GM23338 (cell line): ENCODE data around the gene MAN2C1. TPM values are rescaled to one million over a fixed set of nuclear protein-coding genes. Genes with fewer than 3 reads are reported as not detected.

Experiments
- ATAC-seq: fragments of 200-7000 bp; cut with Tn5 transposase; 3 replicates; pipeline ENCODE4 v1.9.1; 2020
- DNase-seq: peaks from one replicate; pipeline ENCODE4 v3.0.0-alpha.2; 2015; ENCODE audit warnings: low spot score
- H2AFZ ChIP-seq: fragments of 200-600 bp; sonication (generic); 2 replicates; pipeline ENCODE4 v1.8.0; 2016; ENCODE audit warnings: antibody characterized with exemption, mild to moderate bottlenecking, moderate library complexity
- H3F3A ChIP-seq: fragments of 200-600 bp; sonication (generic); replicated peaks from 2 replicates; pipeline ENCODE4 v1.8.0; 2017; ENCODE audit warnings: antibody characterized with exemption, mixed run types, low read depth
- H3K27ac ChIP-seq: fragments of 200-600 bp; sonication (generic); 2 replicates; pipeline ENCODE4 v1.6.1; 2016; ENCODE audit warnings: low read depth
- H3K27me3 ChIP-seq: fragments of 200-600 bp; sonication (generic); 2 replicates; pipeline ENCODE4 v1.8.0; 2016; ENCODE audit warnings: mild to moderate bottlenecking, mixed run types, moderate library complexity; ENCODE audit not compliant: insufficient read depth
- H3K36me3 ChIP-seq: fragments of 200-600 bp; sonication (generic); 2 replicates; pipeline ENCODE4 v1.8.0; 2016; ENCODE audit warnings: mild to moderate bottlenecking; ENCODE audit not compliant: insufficient read depth
- H3K4me1 ChIP-seq: fragments of 200-600 bp; sonication (generic); 2 replicates; pipeline ENCODE4 v1.8.0; 2016; ENCODE audit warnings: mild to moderate bottlenecking, moderate library complexity; ENCODE audit not compliant: insufficient read depth
- H3K4me2 ChIP-seq: fragments of 200-600 bp; sonication (generic); 2 replicates; pipeline ENCODE4 v1.7.1; 2017; ENCODE audit warnings: mixed run types
- H3K4me3 ChIP-seq: fragments of 200-600 bp; sonication (generic); 2 replicates; pipeline ENCODE4 v1.6.1; 2016; ENCODE audit warnings: mixed run types
- H3K79me2 ChIP-seq: fragments of 200-600 bp; sonication (generic); replicated peaks from 2 replicates; pipeline ENCODE4 v1.8.0; 2017; ENCODE audit warnings: mild to moderate bottlenecking; ENCODE audit not compliant: insufficient read depth
- H3K9me2 ChIP-seq: fragments of 200-600 bp; sonication (generic); 2 replicates; pipeline ENCODE4 v1.8.0; 2017; ENCODE audit not compliant: insufficient read depth
- H4K20me1 ChIP-seq: fragments of 200-600 bp; sonication (generic); replicated peaks from 2 replicates; pipeline ENCODE4 v1.8.0; 2017; ENCODE audit warnings: mild to moderate bottlenecking; ENCODE audit not compliant: insufficient read depth
- H3K27ac Mint-ChIP-seq: 2 replicates; pipeline ENCODE4 v1.8.0; 2020; ENCODE audit warnings: inconsistent platforms, mild to moderate bottlenecking, moderate library complexity, mixed read lengths
- H3K27me3 Mint-ChIP-seq: 3 replicates; pipeline ENCODE4 v1.8.0; 2022; ENCODE audit warnings: low read depth, mild to moderate bottlenecking, moderate library complexity, mixed read lengths, inconsistent platforms; ENCODE audit not compliant: insufficient read depth, poor library complexity
- H3K36me3 Mint-ChIP-seq: 3 replicates; pipeline ENCODE4 v1.8.0; 2021; ENCODE audit warnings: low read depth, mild to moderate bottlenecking, inconsistent platforms, moderate library complexity, mixed read lengths
- H3K4me1 Mint-ChIP-seq: 3 replicates; pipeline ENCODE4 v1.8.0; 2020; ENCODE audit warnings: mild to moderate bottlenecking, inconsistent platforms, mixed read lengths
- H3K4me3 Mint-ChIP-seq: 3 replicates; pipeline ENCODE4 v1.8.0; 2021; ENCODE audit warnings: moderate library complexity, mild to moderate bottlenecking, inconsistent platforms, mixed read lengths
- H3K9me3 Mint-ChIP-seq: 3 replicates; pipeline ENCODE4 v1.8.0; 2020; ENCODE audit warnings: moderate library complexity, mild to moderate bottlenecking, inconsistent platforms, mixed read lengths
- ETS1 ChIP-seq: IDR thresholded peaks from 2 replicates; pipeline ENCODE4 v1.6.1; 2016; ENCODE audit warnings: antibody characterized with exemption
- EZH2 ChIP-seq: fragments of 200-600 bp; sonication (generic); IDR thresholded peaks from one replicate; pipeline ENCODE4 v1.8.0; 2017; ENCODE audit warnings: antibody characterized with exemption, mild to moderate bottlenecking, low read depth; ENCODE audit not compliant: unreplicated experiment
- EZH2phosphoT487 ChIP-seq: fragments of 200-600 bp; sonication (generic); IDR thresholded peaks from one replicate; pipeline ENCODE4 v1.8.1; 2018; ENCODE audit warnings: antibody characterized with exemption; ENCODE audit not compliant: unreplicated experiment
- JUNB ChIP-seq: IDR thresholded peaks from one replicate; pipeline ENCODE4 v1.6.1; 2016; ENCODE audit warnings: antibody characterized with exemption; ENCODE audit not compliant: unreplicated experiment
- NANOG ChIP-seq: IDR thresholded peaks from 2 replicates; pipeline ENCODE4 v1.6.1; 2016; ENCODE audit warnings: antibody characterized with exemption, borderline replicate concordance
- POLR2AphosphoS5 ChIP-seq: IDR thresholded peaks from 2 replicates; pipeline ENCODE4 v1.6.1; 2016; ENCODE audit warnings: antibody characterized with exemption, low read depth
- STAT1 ChIP-seq: IDR thresholded peaks from one replicate; pipeline ENCODE4 v1.6.1; 2016; ENCODE audit warnings: antibody characterized with exemption; ENCODE audit not compliant: unreplicated experiment
- ZNF331 ChIP-seq: fragments of 250-450 bp; sonication (Bioruptor Pico); IDR thresholded peaks from 2 replicates; pipeline ENCODE4 v1.5.0; 2020; ENCODE audit warnings: low read depth, mild to moderate bottlenecking, moderate library complexity
- polyA plus RNA-seq: library from polyadenylated mRNA; unstranded; fragments of >200 nt; fragmentation: Nextera tagmentation; extraction: Ambion mirVana; gene quantifications from 2 replicates; pipeline ENCODE4 v1.2.1, GENCODE V29; 2016
- total RNA-seq: library from RNA; depleted of rRNA; stranded (reverse); fragments of >200 nt; shearing (Covaris generic); gene quantifications from 2 replicates; pipeline ENCODE4 v1.2.3, GENCODE V29; 2014
- TF ChIP-seq, protein P1 (sequence below): fragments of 250-450 bp; sonication (Bioruptor Pico); IDR thresholded peaks from 2 replicates; pipeline ENCODE4 v1.5.0; 2020; ENCODE audit warnings: mild to moderate bottlenecking, moderate library complexity
- TF ChIP-seq, protein P2 (sequence below): IDR thresholded peaks from one replicate; pipeline ENCODE4 v1.6.1; 2018; ENCODE audit warnings: antibody characterized with exemption; ENCODE audit not compliant: unreplicated experiment

The MAN2C1 gene
- total and polyA plus RNA-seq, 2 experiments from 2014 or later, result 42.3 to 129 TPM

DNA sequence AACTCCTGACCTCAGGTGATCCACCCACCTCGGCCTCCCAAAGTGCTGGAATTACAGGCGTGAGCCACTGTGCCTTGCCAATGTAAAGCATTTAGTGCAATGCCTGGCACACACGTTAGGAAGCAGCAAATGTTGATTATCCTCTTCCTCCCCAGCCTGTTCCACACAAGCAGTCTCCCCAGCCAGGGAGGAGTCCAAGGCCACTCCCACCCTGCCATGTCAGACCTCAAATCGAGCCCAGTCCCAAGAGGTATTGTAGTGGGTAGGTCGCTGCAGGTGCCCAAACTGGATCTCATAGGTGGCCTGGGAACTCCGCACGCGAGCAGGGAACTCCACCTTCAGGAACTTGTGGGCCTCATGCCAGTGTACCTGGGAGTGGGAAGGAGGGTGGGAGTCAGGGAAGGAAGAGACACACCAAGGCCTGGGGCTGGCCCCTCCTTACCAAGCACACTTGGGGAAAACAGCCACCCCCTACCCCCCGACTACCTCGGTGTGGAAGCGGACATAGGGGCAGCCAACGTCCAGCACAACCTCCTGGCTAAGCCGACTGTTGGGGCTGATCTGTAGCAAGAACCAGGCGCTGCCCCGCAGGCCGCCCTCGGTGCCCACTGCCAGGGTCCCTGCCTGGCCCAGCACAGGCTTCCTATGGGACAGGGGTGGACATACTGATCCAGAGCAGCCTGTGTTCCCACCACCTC is 10.3 kb downstream of the MAN2C1 start:
- no peak for TF ChIP-seq STAT1
- no peak for TF ChIP-seq ZNF331
- TF ChIP-seq ETS1, result no peak
- TF ChIP-seq POLR2AphosphoS5, result no peak
- no peak for TF ChIP-seq NANOG
- no peak for TF ChIP-seq EZH2
- Histone ChIP-seq H3K36me3 (no peaks in the 10 kb centered on the region), H3K4me3 (no peak overlapping the region), H2AFZ (no peak overlapping the region), H3K4me2 (no peak overlapping the region), H3F3A (no peaks in the 10 kb centered on the region), H3K4me1 (no peaks in the 10 kb centered on the region), H3K9me2 (no peaks in the 10 kb centered on the region), H3K27ac (no peak overlapping the region), H3K79me2 (no peaks in the 10 kb centered on the region), H4K20me1 (no peaks in the 10 kb centered on the region), H3K27me3 (no peaks in the 10 kb centered on the region)
- Mint-ChIP-seq H3K9me3 (no peaks in the 10 kb centered on the region), H3K27ac (no peak overlapping the region), H3K4me3 (no peak overlapping the region), H3K36me3 (peaks cover 14% of the 10 kb centered on the region), H3K4me1 (no peaks in the 10 kb centered on the region; the same call in 2 of the 3 replicates), H3K27me3 (peaks cover 13% of the 10 kb centered on the region)
- DNase-seq (no peak), ATAC-seq (no peak)

DNA sequence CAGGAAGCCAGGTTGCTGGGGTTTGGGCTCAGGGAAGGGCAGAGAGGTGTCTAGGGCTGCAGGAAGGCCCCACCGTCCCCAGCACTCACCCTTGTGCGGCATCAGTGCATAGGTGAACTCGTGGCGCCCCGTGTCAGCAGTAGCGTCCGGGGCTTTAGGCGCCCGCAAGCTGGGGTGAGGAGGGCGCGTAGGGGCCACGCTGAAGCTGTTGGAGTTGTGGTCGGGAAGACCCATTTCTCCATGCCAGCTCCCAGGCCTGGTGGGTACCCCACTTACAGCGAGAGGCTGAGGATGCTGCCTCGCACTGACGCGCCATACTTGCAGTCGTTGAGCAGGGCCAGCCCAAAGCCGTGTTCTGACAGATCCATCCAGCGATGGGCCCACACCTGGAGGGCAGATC is 11.9 kb downstream of the MAN2C1 start:
- H3K36me3 ChIP-seq, result no peaks in the 10 kb centered on the region
- no peaks in the 10 kb centered on the region for H3F3A ChIP-seq
- no peaks in the 10 kb centered on the region for H4K20me1 ChIP-seq
- H3K9me2 ChIP-seq, result no peaks in the 10 kb centered on the region
- H3K36me3 Mint-ChIP-seq, result peaks cover 11% of the 10 kb centered on the region; the same call in 2 of the 3 replicates
- no peak overlapping the region for H3K4me2 ChIP-seq
- ATAC-seq (no peak), DNase-seq (no peak)
- H3K27me3 Mint-ChIP-seq, result peaks cover 13% of the 10 kb centered on the region
- H3K4me3 ChIP-seq, result no peak overlapping the region
- H3K79me2 ChIP-seq, result no peaks in the 10 kb centered on the region
- H2AFZ ChIP-seq, result no peak overlapping the region
- no peak overlapping the region for H3K27ac Mint-ChIP-seq
- no peaks in the 10 kb centered on the region for H3K4me1 ChIP-seq
- H3K27me3 ChIP-seq, result no peaks in the 10 kb centered on the region
- H3K27ac ChIP-seq, result no peak overlapping the region
- no peak overlapping the region for H3K4me3 Mint-ChIP-seq
- H3K9me3 Mint-ChIP-seq, result no peaks in the 10 kb centered on the region
- no peaks in the 10 kb centered on the region for H3K4me1 Mint-ChIP-seq
- TF ChIP-seq, protein P1, sequence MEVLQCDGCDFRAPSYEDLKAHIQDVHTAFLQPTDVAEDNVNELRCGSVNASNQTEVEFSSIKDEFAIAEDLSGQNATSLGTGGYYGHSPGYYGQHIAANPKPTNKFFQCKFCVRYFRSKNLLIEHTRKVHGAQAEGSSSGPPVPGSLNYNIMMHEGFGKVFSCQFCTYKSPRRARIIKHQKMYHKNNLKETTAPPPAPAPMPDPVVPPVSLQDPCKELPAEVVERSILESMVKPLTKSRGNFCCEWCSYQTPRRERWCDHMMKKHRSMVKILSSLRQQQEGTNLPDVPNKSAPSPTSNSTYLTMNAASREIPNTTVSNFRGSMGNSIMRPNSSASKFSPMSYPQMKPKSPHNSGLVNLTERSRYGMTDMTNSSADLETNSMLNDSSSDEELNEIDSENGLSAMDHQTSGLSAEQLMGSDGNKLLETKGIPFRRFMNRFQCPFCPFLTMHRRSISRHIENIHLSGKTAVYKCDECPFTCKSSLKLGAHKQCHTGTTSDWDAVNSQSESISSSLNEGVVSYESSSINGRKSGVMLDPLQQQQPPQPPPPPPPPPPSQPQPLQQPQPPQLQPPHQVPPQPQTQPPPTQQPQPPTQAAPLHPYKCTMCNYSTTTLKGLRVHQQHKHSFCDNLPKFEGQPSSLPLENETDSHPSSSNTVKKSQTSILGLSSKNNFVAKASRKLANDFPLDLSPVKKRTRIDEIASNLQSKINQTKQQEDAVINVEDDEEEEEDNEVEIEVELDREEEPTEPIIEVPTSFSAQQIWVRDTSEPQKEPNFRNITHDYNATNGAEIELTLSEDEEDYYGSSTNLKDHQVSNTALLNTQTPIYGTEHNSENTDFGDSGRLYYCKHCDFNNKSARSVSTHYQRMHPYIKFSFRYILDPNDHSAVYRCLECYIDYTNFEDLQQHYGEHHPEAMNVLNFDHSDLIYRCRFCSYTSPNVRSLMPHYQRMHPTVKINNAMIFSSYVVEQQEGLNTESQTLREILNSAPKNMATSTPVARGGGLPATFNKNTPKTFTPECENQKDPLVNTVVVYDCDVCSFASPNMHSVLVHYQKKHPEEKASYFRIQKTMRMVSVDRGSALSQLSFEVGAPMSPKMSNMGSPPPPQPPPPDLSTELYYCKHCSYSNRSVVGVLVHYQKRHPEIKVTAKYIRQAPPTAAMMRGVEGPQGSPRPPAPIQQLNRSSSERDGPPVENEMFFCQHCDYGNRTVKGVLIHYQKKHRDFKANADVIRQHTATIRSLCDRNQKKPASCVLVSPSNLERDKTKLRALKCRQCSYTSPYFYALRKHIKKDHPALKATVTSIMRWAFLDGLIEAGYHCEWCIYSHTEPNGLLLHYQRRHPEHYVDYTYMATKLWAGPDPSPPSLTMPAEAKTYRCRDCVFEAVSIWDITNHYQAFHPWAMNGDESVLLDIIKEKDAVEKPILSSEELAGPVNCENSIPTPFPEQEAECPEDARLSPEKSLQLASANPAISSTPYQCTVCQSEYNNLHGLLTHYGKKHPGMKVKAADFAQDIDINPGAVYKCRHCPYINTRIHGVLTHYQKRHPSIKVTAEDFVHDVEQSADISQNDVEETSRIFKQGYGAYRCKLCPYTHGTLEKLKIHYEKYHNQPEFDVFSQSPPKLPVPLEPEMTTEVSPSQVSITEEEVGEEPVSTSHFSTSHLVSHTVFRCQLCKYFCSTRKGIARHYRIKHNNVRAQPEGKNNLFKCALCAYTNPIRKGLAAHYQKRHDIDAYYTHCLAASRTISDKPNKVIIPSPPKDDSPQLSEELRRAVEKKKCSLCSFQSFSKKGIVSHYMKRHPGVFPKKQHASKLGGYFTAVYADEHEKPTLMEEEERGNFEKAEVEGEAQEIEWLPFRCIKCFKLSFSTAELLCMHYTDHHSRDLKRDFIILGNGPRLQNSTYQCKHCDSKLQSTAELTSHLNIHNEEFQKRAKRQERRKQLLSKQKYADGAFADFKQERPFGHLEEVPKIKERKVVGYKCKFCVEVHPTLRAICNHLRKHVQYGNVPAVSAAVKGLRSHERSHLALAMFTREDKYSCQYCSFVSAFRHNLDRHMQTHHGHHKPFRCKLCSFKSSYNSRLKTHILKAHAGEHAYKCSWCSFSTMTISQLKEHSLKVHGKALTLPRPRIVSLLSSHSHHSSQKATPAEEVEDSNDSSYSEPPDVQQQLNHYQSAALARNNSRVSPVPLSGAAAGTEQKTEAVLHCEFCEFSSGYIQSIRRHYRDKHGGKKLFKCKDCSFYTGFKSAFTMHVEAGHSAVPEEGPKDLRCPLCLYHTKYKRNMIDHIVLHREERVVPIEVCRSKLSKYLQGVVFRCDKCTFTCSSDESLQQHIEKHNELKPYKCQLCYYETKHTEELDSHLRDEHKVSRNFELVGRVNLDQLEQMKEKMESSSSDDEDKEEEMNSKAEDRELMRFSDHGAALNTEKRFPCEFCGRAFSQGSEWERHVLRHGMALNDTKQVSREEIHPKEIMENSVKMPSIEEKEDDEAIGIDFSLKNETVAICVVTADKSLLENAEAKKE, result no peak
- TF ChIP-seq EZH2phosphoT487, result no peak
- TF ChIP-seq JUNB, result no peak
- TF ChIP-seq, protein P2, sequence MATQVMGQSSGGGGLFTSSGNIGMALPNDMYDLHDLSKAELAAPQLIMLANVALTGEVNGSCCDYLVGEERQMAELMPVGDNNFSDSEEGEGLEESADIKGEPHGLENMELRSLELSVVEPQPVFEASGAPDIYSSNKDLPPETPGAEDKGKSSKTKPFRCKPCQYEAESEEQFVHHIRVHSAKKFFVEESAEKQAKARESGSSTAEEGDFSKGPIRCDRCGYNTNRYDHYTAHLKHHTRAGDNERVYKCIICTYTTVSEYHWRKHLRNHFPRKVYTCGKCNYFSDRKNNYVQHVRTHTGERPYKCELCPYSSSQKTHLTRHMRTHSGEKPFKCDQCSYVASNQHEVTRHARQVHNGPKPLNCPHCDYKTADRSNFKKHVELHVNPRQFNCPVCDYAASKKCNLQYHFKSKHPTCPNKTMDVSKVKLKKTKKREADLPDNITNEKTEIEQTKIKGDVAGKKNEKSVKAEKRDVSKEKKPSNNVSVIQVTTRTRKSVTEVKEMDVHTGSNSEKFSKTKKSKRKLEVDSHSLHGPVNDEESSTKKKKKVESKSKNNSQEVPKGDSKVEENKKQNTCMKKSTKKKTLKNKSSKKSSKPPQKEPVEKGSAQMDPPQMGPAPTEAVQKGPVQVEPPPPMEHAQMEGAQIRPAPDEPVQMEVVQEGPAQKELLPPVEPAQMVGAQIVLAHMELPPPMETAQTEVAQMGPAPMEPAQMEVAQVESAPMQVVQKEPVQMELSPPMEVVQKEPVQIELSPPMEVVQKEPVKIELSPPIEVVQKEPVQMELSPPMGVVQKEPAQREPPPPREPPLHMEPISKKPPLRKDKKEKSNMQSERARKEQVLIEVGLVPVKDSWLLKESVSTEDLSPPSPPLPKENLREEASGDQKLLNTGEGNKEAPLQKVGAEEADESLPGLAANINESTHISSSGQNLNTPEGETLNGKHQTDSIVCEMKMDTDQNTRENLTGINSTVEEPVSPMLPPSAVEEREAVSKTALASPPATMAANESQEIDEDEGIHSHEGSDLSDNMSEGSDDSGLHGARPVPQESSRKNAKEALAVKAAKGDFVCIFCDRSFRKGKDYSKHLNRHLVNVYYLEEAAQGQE, result no peak
- no peak for TF ChIP-seq EZH2
- no peak for TF ChIP-seq ETS1
